Right atrium auricular region (tissue), 2 donors: ENCODE results near the gene CCL18. TPM values are rescaled to one million over a fixed set of nuclear protein-coding genes. Genes with fewer than 3 reads are reported as not detected.

Experiments used
- DNase-seq: peaks from one replicate; pipeline ENCODE4 v3.0.0-alpha.2; 2019; ENCODE audit warnings: low spot score
- H3K27ac ChIP-seq, 2 donors: fragments of 200-600 bp; sonication (generic); 1 replicate in 1 of 2; 2 replicates in 1 of 2; pipeline ENCODE4 v1.5.1; 2016 to 2019
- H3K27me3 ChIP-seq, 2 donors: fragments of 200-600 bp; sonication (generic); one replicate each; pipeline versions ENCODE4 v1.5.1 to v1.6.0; 2017 to 2019
- H3K36me3 ChIP-seq: fragments of 200-600 bp; sonication (generic); one replicate; pipeline ENCODE4 v1.5.1; 2016
- H3K4me1 ChIP-seq, 2 donors: fragments of 200-600 bp; sonication (generic); one replicate each; pipeline versions ENCODE4 v1.5.1 to v1.6.0; 2017 to 2019
- H3K4me3 ChIP-seq, 2 donors: fragments of 200-600 bp; sonication (generic); 1 replicate in 1 of 2; 2 replicates in 1 of 2; pipeline ENCODE4 v1.5.1; 2017 to 2019; ENCODE audit warnings: mild to moderate bottlenecking in 1 of 2, moderate library complexity in 1 of 2
- H3K9me3 ChIP-seq, 2 donors: fragments of 200-600 bp; sonication (generic); one replicate each; pipeline ENCODE4 v1.5.1; 2019
- total RNA-seq, 2 donors: library from RNA; depleted of rRNA; stranded (reverse); fragments of >200 nt; gene quantifications; one replicate each; pipeline ENCODE4 v1.1.0, GENCODE V29; 2016
- TF ChIP-seq, protein P1 (sequence below), 2 donors: fragments of 200-600 bp; sonication (generic); IDR thresholded peaks; one replicate each; pipeline ENCODE4 v1.5.1; 2019; ENCODE audit warnings: antibody characterized with exemption in 2 of 2

The CCL18 gene
- total RNA-seq, 2 donors from 2014 or later = 1.0 to 3.6 TPM

- Histone ChIP-seq H3K9me3 (peaks cover 0 to 5% of the 10 kb centered on the region in 2 donors), H3K27me3 (no peaks in the 10 kb centered on the region), H3K4me3 (no peak overlapping the region), H3K27ac (no peak overlapping the region), H3K4me1 (no peaks in the 10 kb centered on the region), H3K36me3 (no peaks in the 10 kb centered on the region)
- DNase-seq = no peak
- TF ChIP-seq, protein P1, sequence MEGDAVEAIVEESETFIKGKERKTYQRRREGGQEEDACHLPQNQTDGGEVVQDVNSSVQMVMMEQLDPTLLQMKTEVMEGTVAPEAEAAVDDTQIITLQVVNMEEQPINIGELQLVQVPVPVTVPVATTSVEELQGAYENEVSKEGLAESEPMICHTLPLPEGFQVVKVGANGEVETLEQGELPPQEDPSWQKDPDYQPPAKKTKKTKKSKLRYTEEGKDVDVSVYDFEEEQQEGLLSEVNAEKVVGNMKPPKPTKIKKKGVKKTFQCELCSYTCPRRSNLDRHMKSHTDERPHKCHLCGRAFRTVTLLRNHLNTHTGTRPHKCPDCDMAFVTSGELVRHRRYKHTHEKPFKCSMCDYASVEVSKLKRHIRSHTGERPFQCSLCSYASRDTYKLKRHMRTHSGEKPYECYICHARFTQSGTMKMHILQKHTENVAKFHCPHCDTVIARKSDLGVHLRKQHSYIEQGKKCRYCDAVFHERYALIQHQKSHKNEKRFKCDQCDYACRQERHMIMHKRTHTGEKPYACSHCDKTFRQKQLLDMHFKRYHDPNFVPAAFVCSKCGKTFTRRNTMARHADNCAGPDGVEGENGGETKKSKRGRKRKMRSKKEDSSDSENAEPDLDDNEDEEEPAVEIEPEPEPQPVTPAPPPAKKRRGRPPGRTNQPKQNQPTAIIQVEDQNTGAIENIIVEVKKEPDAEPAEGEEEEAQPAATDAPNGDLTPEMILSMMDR (IDR thresholded peaks at IDR 0.05) = no peak
Measured at GRCh38 chr17:36024106-36024869, 39.8 kb upstream of the CCL18 start.

- DNase-seq = no peak
- Histone ChIP-seq H3K36me3 (no peaks in the 10 kb centered on the region), H3K27me3 (no peaks in the 10 kb centered on the region), H3K9me3 (peaks cover 0 to 2% of the 10 kb centered on the region in 2 donors), H3K4me1 (no peaks in the 10 kb centered on the region), H3K4me3 (no peak overlapping the region), H3K27ac (no peak overlapping the region)
- TF ChIP-seq, protein P1 (IDR thresholded peaks at IDR 0.05) = no peak
Measured at GRCh38 chr17:36027761-36028160, 36.3 kb upstream of the CCL18 start.

DNA sequence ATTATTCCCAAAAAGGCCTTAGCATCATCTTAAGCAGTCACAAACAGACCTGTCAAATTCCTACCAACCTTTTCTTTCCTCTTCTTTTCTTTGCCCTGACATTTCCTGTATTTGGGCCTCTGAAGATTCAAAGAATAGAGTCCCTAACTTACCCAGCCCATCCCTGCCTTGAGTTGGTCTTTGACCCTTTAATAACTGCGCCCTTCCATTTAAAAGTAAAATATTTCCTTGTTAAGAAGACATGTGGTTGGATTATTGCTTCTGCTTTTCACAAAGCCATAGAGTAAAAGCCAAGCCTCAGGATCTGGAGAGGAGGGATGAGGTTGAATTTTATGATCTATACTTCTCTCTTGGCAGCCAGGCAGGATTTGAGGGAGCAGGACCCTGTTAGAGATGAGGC is 33.1 kb upstream of the CCL18 start:
- no peaks in the 10 kb centered on the region for H3K9me3 ChIP-seq
- no peak for DNase-seq
- H3K27ac ChIP-seq = no peak overlapping the region
- no peaks in the 10 kb centered on the region for H3K27me3 ChIP-seq
- no peaks in the 10 kb centered on the region for H3K36me3 ChIP-seq
- no peaks in the 10 kb centered on the region for H3K4me1 ChIP-seq
- TF ChIP-seq, protein P1 (IDR thresholded peaks at IDR 0.05) = no peak
- no peak overlapping the region for H3K4me3 ChIP-seq

- Histone ChIP-seq H3K27me3 (no peaks in the 10 kb centered on the region), H3K27ac (no peak overlapping the region), H3K4me1 (no peaks in the 10 kb centered on the region), H3K36me3 (no peaks in the 10 kb centered on the region), H3K4me3 (no peak overlapping the region), H3K9me3 (no peaks in the 10 kb centered on the region)
- TF ChIP-seq, protein P1 (IDR thresholded peaks at IDR 0.05) = no peak
- DNase-seq = no peak
Measured at GRCh38 chr17:36034127-36034526, 29.9 kb upstream of the CCL18 start.

- Histone ChIP-seq H3K36me3 (no peaks in the 10 kb centered on the region), H3K9me3 (no peaks in the 10 kb centered on the region), H3K4me1 (no peaks in the 10 kb centered on the region), H3K27me3 (no peaks in the 10 kb centered on the region), H3K4me3 (no peak overlapping the region), H3K27ac (no peak overlapping the region)
- no peak for DNase-seq
- TF ChIP-seq, protein P1 (IDR thresholded peaks at IDR 0.05) = no peak
Measured at GRCh38 chr17:36036235-36036634, 27.8 kb upstream of the CCL18 start.

DNA sequence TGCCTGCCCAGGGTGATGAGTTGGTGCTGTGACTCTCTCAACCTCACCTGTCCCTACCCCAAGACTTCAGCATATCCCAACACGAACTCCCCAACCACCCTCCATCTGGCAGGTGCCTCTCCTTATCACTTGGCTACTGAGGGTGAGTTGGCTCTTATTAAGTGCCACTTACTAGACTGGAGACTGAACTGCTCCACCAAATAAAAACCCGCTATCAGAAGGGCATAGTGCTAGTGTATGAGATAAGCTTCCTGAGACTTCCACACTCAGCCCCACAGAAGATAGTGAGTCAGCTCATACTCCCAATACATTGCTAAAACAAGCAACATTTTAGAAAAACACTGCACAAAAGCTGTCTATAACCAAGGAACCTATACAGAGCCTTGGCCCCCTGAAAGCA is 16.0 kb upstream of the CCL18 start:
- Histone ChIP-seq H3K9me3 (peaks cover 0 to 33% of the 10 kb centered on the region in 2 donors), H3K4me1 (no peaks in the 10 kb centered on the region), H3K36me3 (no peaks in the 10 kb centered on the region), H3K27ac (no peak overlapping the region), H3K27me3 (no peaks in the 10 kb centered on the region), H3K4me3 (no peak overlapping the region)
- DNase-seq = no peak
- TF ChIP-seq, protein P1 (IDR thresholded peaks at IDR 0.05) = no peak
